HG02571 (cell line): ENCODE data around the gene RAPGEF1.

Experiments
- ATAC-seq: cut with Tn5 transposase; IDR thresholded peaks from one replicate; pipeline ENCODE4 v1.9.1; 2021; ENCODE audit warnings: mild to moderate bottlenecking, moderate library complexity; ENCODE audit not compliant: unreplicated experiment

Gene RAPGEF1

DNA sequence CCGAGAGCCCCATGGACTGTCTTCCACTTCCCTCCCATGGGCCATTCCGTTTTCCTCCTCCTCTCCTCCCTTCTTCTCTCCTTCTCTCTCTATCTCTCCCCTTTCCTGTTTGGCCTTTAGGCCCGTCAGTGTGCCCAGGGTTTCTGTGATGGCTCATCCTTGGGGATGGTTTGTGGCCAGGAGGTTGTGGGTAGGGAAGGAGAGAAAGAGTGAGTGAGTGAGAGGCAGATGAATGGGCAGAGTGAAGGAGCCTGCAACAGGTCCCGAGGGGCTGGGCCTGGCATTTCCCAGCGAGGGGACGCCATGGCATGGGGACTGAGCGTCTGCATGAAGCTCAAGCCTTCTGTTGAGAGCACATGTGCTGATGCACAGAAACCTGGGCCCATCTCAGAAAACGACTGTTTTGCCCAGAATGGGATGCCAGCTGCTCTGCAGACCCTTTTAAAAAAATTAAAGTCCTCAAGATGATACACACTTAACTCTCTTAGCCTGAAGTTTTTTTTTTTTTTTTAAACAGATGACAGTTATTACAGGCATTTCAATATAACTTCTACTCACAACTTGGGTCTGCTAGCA lies 125.4 kb downstream of the RAPGEF1 start:
- no peak for ATAC-seq

DNA sequence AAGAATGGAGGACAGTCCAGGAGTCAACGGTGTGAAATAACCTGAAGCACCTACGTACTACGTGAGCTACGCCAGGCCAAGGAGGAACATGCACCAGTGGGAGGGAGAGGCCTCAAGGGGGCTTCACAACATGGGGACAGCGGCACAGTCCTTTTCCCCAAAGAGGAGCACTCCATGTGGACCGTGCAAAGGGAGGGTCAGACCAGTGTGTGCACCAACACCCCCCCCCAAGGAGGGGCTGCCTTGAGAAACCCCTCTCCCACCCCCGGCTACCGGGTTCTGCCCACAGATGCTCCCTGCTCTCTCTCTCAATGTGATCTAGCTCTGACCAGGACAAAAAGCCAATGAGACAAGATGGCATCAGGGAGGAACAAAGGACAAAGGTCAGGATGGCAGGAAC lies 126.0 kb downstream of the RAPGEF1 start:
- ATAC-seq = no peak

DNA sequence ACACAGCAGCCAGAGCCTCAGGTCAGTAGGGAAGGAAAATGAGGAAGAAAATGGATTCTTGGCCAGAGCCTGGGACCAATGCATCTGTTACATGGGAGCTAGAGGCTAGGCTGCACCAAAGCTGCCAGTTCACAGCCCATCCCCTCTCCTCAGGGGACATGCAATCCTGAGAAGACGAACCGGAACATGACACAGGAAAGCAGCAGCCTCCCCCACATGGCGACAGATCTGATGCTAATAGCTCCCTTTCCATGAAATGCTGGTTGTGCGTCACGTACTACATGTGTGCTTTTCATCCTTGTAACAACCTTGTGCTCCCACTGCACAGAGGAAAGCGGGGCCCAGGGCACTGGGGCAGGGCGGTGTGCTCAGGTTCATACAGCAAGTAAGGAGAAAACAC lies 127.0 kb downstream of the RAPGEF1 start:
- no peak for ATAC-seq

DNA sequence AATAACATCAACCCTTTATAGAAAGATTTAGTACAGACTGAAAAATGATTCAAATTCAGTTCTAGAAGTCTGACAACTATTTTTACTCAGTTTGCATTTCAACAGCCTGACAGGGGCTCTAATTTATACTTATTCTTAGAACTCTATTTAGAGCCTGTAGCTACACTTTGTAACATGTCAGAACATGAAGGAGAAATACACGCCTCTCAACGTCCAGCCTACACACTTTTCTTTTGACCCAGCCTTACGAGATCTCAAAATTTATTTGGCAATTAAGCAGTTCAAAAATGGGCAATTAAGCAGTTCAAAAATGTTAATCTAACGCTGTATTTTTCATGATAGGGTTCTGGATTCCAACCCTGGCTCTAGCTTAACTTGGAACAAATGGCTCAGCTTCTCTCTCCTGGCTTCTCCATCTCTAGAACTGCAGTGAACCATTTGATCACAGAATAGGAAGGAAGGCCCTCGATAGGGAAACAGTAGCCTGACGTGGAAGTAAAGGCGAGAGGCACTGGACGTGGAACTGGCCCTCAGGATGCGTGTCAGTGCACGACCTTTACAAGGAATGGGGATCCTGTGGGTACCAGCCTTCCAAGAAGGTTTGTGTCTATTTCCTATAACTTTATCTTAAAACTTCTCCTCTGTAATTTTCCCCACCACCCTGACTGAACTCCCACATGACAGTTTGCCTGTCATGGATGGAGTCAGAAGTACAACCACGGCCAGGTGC lies 128.1 kb downstream of the RAPGEF1 start:
- ATAC-seq = no peak

DNA sequence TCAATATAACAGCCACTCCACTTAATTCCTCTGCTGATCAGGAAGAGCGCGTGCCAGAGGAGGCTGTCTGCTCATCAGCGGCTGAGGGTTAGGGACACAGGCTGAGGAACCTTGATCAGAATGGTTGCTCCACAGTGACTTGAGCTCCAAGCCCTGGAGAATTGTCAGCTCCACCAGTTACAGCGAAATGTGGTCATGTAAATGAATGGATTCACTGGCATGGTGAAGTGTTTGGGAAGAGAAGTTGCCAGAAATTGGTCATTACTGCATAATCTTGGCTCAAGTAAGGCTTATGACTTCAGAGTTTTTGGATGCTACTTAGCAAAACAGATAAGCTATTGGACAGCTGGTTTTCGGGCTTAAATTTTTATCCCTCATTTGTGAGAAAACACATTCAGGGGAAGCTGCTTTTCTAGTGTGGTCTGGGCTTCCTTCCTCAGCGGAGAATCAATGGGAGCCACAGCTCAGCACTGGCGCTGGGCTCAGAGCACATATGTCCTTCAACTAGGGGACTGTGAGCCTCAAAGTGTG lies 129.6 kb downstream of the RAPGEF1 start:
- no peak for ATAC-seq

DNA sequence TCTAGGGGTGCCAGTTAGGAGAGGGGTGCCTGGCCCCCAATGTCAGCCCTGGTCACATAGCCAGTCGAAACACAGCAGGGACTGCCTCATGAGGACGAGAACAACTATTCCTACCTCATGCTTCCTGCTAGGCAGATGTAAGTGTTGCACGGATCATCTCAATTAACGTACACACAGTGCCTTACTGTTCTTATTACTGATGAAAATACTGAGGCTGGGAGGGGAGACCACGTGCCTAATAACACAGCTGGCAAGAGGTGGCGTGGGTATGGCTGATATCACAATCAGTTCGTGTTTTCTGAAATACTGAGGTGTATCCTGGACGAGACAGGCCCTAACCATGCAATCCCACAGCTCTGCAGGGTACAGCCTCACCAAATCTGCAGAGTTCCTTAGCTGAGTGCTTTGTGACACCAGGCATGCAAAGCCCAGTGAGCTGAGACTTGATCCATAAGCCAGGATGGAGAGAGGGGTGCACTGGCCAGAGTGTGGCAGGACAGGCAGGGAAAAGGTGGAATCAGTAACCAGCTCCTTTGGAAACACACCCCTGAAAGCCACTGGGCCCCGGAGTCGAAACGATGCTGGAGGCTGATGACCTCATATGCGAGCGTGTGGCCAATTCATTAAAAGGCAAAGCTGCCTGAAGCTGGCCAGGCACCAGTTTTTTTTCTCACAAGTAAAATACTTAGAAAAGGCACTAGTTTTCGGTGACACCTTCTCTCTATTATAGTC lies 130.6 kb downstream of the RAPGEF1 start:
- ATAC-seq = no peak

DNA sequence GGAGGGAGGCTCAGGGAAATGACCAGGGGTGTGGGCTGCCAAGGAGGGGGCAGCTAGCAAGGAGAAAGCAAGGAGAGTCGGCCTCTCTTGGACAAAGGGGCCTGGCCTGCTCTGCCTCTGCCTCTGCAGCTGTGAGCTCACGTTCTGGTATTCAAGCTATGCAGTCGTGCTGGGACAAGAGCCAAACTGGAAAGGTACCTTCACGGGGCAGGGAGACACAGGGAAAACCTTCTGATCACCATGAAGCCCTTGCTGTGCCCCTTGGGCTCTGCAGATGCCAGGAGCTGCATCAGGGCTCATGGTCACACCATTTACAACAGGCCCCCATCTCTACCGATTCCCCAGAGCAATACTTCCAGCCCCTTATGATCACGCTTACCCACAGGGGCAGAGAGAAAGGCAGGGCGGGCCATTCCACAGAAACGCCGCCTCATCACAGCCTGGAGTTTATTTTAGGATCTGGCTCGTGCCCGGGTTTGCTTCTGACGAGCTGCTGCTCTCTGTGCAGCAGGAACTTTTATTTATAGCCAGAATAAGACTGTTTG lies 131.3 kb downstream of the RAPGEF1 start:
- no peak for ATAC-seq

DNA sequence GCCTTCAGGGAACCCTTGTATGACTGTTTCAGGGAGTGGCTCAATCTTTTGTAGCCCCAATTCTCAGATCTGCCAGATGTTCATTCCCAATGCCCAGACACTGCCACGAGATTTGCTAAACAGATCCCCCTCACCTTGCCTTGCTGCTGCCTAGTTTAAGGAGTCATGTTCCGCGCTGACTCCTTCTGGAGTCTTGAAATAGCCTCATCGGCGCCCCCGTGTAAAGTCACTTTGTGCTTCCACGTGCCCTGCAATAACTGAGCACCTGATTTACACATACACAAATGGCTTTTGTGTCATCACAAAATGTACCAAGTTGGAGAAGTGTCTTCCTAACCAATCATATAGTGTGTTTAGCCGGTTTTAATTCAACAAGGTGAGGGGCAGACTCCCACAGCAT lies 132.3 kb downstream of the RAPGEF1 start:
- ATAC-seq = no peak

DNA sequence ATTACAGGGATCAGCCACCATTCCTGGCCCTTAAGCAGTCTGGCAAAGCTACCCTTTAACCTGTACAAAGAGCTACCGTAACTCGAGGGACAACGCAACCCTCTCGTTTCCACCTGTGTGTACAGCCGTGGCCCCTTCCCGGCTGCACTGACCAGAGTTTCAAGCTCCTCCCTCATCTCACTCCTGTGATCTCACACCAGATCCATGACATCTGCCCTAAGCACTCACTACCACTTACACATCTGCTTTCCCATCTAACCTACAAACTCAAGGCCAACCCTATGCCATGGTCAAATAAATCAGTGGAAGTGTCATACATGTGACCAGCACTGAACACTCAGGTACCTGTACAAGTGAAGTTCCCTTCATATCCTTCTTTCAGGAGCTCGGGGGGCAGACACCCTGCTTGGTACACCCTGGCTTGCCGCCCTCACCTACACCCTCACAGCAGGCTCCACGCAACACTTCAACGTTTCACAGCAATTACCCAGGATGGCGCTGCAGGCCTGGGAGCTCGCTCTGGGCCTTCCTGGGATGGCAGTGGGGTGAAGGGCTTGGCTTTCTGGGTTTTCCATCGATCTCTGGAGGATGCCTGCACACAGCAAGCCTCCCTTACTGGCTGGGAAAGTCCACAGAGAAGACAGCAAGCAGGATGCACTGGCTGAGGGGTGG lies 132.8 kb downstream of the RAPGEF1 start:
- ATAC-seq = no peak

DNA sequence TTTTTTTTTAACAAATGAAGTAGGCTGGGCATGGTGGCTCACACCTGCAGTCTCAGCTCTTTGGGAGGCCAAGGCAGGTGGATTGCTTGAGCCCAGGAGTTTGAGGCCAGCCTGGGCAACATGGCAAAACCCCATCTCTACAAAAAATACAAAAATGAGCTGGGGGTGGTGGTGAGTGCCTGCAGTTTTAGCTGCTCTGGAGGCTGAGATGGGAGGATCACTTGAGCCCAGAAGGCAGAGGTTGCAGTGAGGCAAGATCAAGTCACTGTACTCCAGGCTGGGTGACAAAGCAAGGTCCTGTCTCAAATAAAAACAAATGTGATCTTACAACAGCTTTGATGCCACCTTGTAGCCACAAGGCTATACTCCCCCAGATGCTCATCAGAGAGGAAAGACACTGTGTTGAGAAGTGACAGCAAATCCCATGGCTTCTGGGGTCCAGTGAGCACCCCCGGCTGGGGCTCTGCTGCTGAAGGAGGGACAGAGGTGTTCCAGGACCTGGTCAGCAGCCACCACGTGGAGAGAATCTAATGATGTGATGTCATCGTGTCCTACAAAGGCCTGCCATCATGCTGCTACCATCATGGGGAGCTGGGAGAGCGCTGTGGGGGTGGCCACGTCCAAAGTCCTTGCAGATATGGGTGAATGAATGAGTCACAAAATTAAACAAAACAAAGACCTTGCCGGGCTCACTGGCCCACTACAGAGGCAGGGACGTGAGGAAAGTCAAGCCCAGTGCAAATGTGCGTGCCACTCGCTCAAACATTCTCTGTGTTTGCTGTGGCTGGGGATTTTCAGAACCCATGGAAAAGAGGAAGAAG lies 133.9 kb downstream of the RAPGEF1 start:
- ATAC-seq = no peak

DNA sequence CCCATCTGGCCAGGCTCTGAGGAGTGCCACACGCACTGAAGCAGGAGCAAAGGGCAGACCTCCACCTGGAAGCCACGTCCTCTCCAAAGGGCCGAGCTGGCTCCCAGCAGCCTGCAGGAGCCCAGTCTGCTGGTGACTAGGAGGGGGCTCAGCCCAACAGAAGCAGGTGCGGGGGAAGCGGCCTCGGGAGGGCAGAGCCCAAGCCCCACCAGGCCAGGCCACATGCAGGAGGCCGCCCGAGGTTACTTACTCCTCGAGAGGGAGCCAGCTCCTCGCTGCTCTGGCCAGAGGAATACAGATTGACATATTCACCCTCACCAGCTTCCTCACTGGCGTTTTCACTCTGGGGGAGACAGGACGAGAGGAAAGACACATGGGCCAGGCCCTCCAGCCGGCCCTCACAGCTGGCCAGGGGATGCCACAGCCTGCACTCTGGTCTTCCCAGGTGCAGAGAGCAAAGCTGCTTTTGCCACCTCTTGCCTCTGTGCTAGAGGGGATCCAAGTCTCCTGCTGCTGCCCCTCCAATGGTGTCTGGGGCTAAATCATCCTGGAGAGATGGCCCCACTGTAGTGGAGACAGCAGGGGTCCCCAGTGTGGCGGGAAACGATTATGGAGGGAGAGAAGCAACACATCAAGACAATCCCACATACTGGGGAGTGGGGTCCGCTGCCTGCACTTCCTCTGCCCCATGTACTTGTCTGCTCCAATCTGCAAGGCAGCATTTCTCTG lies 136.0 kb downstream of the RAPGEF1 start:
- no peak for ATAC-seq

DNA sequence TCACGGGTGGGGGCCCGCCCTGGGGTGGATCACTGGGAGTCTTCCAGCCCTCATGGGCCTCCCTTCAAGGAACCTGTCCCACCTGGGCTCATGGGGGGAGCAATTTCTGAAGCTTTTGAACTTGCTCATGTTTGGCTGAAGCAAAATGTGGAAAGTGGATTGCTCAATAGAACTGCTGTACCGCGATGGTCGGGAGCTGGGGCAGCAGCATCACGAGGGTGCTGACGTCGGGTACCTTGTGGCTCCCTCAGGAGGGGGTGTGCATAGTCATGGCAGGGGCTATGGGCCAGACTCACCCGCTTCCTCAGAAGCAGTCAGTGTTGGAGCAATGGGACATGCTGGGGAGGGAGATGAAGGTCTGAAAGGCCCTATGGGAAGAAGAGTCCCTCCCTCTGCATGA lies 136.7 kb downstream of the RAPGEF1 start:
- no peak for ATAC-seq

DNA sequence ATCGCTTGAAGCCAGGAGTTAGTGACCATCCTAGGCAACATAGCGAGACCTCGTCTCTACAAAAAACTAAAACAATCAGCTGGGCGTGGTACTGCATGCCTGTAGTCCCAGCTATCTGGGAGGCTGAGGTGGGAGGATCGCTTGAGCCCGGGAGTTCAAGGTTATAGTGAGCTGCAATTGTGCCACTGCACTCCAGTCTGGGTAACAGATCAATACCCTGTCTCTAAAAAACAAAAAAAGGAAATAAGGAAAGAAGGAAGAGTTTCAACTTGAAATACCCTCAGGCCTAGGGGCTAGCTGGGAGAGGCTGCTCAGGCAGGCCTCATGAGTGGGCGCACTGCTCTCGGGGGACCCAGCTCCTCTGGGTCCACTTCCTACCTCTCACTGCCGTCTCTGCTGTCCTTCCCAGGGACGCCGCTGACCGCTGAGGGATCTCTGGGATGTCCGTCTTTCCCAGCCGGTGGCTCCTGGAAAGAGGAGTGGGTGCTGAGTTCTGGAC lies 138.1 kb downstream of the RAPGEF1 start:
- ATAC-seq = no peak

DNA sequence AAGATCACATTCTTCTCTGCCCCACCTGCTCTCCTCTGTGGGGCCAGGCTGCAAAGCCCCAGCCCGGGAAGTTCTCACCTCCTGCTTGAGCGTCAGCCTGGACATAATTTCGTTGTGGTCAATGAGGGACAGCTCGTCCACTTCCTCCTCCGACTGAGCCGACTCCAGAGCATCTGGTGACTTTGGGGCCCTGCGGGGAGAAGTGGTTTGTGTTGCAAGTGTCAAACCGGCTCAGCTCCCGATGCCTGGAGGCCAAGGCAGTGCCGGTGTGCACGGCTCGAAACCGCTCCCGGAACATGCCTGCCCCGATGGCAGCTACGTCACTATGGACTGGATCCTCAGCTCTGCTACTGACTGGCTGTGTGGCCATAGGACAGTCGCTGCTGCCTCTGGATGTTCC lies 141.8 kb downstream of the RAPGEF1 start:
- no peak for ATAC-seq

DNA sequence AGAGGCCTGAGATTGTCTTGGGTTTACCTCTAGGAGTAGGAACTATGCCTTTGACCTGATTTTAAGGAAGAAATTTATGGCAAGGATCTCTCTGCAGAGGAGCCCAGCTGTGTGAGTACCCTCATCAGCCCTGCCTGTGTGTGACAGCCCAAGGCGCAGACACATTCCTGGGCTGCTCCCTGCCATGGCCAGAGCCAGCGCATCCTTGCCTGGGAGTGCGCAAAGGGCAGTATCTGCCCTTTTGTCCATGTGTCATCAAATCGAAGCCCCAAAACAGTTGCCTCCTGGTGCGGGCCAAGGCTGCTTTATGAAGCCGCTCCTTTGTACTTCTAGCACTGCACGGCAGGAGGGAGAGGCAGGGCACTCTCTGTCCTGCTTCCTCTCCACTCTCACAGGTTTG lies 142.6 kb downstream of the RAPGEF1 start:
- ATAC-seq = no peak

DNA sequence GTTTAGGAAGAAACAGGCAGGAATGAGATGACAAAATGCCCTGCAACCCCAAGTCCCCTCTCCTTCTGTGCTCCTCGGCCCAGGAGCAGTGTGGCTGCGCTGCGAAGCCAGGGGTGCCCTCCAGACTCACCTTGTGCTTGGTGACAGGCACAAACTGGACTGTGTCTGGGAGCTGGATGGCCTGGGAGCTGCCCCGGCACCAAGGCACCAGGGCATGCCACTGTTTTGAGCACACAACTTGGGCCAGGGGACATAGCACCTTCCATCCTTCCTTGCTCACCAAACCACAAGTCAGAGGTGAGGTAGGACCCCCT lies 143.5 kb downstream of the RAPGEF1 start:
- ATAC-seq = no peak

DNA sequence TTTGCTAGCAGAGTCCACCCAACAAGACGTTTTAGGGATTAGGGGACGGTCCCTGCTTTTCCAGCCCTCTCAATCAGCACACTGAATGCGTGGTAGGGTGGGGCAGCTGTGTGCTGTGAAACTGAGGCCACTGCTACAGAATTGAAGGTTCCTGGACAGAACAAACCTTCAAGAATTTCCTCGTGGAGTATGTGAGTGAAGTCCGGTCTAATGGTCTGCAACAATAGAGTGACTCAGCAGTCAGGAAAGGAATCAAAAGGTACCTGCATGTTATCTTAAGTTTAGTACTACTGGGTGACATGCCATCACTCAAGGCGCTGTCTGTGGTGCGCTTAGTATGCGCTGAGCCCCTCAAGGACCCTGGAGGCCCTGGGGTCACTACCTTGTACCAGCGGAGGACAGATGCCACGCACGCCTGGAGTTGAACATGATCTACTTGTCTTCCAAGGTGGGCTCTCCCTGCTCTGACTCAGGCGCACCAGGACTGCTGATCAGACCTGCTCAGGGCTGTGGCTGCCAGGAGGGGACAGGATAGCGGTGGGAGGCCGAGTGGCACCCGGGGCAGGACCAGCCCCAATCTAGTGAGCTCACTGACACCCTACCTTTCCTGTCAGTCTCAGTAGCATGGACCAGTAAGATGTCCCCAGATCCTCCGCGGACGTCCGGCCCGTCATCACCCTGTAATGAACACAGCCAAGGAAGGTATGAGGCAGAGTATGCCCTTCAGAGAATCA lies 144.0 kb downstream of the RAPGEF1 start:
- no peak for ATAC-seq

DNA sequence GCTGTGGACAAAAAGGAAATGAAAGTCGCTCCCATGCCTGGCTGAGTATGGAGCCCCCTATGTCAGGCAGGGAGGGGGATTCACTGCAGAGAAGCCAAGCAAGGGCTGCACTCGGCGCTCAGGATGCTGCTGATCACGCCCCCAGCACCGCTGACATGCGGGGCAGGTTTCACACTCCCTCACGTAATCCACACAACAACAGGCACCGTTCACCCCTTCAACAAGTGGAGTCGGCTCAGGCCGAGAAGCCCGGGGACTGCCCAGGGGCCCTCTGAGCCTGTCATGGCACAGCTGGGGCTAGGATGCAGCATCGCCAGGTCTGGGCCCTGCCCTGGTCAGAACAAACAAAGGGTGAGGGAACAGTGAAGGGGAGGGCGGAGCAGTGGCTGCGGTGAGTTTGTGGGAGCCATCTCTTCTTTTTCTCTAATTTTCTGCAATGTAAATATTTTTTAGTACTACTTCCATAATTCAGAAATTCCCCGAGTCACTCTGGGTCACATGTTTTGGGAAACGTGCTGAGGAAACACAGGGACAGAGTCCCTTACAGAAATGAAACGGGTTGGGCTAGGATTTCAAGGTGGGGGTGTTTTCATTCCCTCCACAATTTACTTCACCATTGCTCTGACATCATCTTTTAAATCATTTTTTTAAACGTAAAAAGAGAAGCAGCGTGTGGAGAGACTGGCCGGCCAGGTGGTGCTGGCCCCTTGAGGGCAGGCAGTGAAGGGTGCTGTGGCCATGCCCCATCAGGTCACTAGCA lies 144.8 kb downstream of the RAPGEF1 start:
- ATAC-seq = no peak
